Upper lobe of left lung (tissue), 4 donors: ENCODE data around the gene PCNX2.

Experiments
- EP300 ChIP-seq, 4 donors: sonication (generic); formaldehyde crosslinking; IDR thresholded peaks; one replicate each; pipeline ENCODE4 v1.5.1; 2017; ENCODE audit warnings: antibody characterized with exemption in 4 of 4, control low read depth in 2 of 4
- POLR2A ChIP-seq, 4 donors: fragments of 450-650 bp; IDR thresholded peaks; one replicate each; pipeline ENCODE4 v1.5.1; 2016 to 2017; ENCODE audit warnings: antibody characterized with exemption in 4 of 4, mild to moderate bottlenecking in 2 of 4
- POLR2AphosphoS5 ChIP-seq, 2 donors: sonication (generic); formaldehyde crosslinking; IDR thresholded peaks; one replicate each; pipeline ENCODE4 v1.5.1; 2017; ENCODE audit warnings: antibody characterized with exemption in 2 of 2
- TF ChIP-seq, protein P1 (sequence below), 6 experiments: fragments of 450-650 bp in 4 of 6; fragments of 200-600 bp in 2 of 6; sonication (generic) in 2 of 6; IDR thresholded peaks; one replicate each; pipeline ENCODE4 v1.5.1; 2016 to 2019; ENCODE audit warnings: antibody characterized with exemption in 6 of 6

DNA sequence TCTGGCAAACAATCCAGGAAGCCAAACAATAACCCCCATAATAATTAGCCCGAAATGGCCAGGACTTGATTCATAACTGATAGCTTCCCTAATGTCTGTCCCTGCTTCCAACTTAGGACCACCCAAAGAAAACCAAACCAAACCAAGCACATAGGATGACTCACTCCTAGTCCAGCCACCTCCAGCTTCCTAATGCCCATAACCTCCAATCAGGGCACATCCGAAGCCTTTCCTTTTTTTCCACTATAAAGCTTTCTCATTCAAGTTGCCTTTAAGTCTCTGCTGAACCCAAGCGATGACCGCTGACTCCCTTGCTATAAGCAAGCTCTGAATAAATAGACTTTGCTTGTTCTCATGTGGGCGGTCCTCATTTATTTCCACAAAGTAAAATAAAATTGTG lies 40.4 kb downstream of the PCNX2 start:
- TF ChIP-seq, protein P1, sequence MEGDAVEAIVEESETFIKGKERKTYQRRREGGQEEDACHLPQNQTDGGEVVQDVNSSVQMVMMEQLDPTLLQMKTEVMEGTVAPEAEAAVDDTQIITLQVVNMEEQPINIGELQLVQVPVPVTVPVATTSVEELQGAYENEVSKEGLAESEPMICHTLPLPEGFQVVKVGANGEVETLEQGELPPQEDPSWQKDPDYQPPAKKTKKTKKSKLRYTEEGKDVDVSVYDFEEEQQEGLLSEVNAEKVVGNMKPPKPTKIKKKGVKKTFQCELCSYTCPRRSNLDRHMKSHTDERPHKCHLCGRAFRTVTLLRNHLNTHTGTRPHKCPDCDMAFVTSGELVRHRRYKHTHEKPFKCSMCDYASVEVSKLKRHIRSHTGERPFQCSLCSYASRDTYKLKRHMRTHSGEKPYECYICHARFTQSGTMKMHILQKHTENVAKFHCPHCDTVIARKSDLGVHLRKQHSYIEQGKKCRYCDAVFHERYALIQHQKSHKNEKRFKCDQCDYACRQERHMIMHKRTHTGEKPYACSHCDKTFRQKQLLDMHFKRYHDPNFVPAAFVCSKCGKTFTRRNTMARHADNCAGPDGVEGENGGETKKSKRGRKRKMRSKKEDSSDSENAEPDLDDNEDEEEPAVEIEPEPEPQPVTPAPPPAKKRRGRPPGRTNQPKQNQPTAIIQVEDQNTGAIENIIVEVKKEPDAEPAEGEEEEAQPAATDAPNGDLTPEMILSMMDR (IDR thresholded peaks at IDR 0.05) = no peak
- TF ChIP-seq EP300 (IDR thresholded peaks at IDR 0.05) (no peak), POLR2A (IDR thresholded peaks at IDR 0.05) (no peak), POLR2AphosphoS5 (IDR thresholded peaks at IDR 0.05) (no peak)
